ENCODE data around the gene KRTAP10-10. TPM values are rescaled to one million over a fixed set of nuclear protein-coding genes. Genes with fewer than 3 reads are reported as not detected.
"Not testable (repeated sequence)": the region's sequence is repeated elsewhere in the genome, so short reads cannot be mapped to it uniquely, and the experiment has no call there.

Gene KRTAP10-10
- total RNA-seq, 1 experiment from 2014 or later: not detected

DNA sequence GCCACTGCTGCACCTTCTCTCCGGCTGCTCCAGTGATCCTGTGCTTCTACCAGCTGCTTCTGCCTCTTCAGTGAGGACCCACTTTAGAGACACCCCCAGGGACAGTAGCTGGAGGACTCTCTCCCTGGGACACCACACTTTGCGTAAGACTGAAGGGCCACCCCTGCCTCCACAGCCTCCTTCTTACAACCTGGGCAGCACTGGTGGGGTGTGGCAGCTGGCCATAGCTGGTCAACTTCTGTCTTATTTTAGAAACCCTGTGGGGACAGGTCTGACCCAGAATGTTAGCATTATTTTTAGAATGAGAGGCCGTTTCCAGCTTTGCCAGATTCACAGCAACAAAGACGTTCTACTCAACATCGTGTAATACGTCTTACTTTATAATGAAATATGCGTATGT lies 11.4 kb upstream of the KRTAP10-10 start:
- no peak for DNase-seq (ENCODE audit: low read depth in 1 of 2, low spot score in 2 of 2)

DNA sequence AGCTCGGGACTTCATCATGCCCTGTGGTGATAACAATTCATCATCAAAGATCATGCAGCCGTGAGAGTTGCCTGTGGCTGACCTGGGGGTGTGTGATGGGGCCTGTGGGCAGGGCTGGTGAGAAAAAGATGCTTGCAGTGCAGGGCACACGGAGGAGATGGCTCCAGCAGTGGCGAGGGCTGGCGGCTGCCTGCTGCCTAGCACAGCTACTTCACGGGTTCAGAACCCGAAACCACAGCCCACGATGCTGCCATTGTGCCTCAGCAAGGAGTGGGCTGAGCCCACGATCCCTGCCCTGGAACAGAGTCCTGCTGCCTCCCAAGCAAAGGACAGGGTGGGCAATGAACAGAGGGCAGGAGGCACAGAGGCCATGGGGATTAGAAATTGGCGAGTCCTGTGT lies 10.9 kb upstream of the KRTAP10-10 start:
- Histone ChIP-seq H3K27ac (no peak overlapping the region), H3K4me3 (no peak overlapping the region), H3K9me3 (replicated peaks) (peaks cover 7% of the 10 kb centered on the region), H3K27me3 (replicated peaks) (no peaks in the 10 kb centered on the region), H3K36me3 (no peaks in the 10 kb centered on the region), H3K4me1 (replicated peaks) (no peaks in the 10 kb centered on the region)
- DNase-seq (ENCODE audit: low read depth in 1 of 2, low spot score in 2 of 2): no peak

More for the DNA sequence above, 11.4 kb upstream of the KRTAP10-10 start:
- no peaks in the 10 kb centered on the region for H3K36me3 ChIP-seq
- peaks cover 7% of the 10 kb centered on the region for H3K9me3 ChIP-seq (replicated peaks)
- H3K27ac ChIP-seq: no peak overlapping the region
- no peaks in the 10 kb centered on the region for H3K27me3 ChIP-seq (replicated peaks)
- no peaks in the 10 kb centered on the region for H3K4me1 ChIP-seq (replicated peaks)
- no peak overlapping the region for H3K4me3 ChIP-seq

DNA sequence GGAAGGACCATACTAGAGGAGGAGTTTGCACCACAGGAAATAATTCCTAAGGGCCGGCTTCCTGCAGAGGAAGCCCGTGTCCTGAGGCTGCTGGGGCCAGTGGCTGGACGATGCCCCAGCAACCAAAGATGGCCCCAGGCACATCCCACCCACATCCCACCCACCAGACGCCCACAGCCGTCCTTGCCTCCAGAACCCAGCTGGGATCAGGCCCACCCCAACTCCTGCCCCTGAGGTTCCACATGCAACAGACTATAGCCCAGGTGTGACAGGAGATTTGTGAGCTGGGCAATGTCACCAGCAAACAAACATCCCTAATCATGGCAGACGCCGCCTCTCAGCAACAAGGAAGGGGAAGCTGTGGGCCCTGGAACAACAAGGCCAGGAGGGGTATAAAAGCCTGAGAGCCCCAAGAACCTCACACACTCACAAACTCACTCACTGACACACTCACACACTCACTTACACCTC lies 10.4 kb upstream of the KRTAP10-10 start, which contains the start of gene KRTAP10-9:
Gene KRTAP10-9, plus strand, starts transcription at position 421 of the 471 bp plus-strand sequence. CDS start 79 bp downstream, outside the sequence.
- peaks cover 10% of the 10 kb centered on the region for H3K9me3 ChIP-seq (replicated peaks)
- DNase-seq (ENCODE audit: low read depth in 1 of 2, low spot score in 2 of 2): no peak
- no peak within 1 kb of the TSS for H3K27ac ChIP-seq
- H3K4me1 ChIP-seq (replicated peaks): no peaks in the 10 kb centered on the region
- no peaks in the 10 kb centered on the region for H3K36me3 ChIP-seq
- no peaks in the 10 kb centered on the region for H3K27me3 ChIP-seq (replicated peaks)
- no peak within 1 kb of the TSS for H3K4me3 ChIP-seq

DNA sequence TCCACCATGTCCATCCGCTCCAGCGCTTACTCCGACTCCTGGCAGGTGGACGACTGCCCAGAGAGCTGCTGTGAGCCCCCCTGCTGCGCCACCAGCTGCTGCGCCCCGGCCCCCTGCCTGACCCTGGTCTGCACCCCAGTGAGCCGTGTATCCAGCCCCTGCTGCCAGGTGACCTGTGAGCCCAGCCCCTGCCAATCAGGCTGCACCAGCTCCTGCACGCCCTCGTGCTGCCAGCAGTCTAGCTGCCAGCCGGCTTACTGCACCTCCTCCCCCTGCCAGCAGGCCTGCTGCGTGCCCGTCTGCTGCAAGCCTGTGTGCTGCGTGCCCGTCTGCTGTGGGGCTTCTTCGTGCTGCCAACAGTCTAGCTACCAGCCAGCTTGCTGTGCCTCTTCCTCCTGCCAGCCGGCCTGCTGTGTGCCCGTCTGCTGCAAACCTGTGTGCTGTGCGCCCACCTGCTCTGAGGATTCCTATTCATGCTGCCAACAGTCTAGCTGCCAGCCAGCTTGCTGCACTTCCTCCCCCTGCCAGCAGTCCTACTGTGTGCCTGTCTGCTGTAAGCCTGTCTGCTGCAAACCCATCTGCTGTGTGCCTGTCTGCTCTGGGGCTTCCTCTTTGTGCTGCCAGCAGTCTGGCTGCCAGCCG lies 9.9 kb upstream of the KRTAP10-10 start:
- DNase-seq (ENCODE audit: low read depth in 1 of 2, low spot score in 2 of 2); H3K27ac ChIP-seq; H3K4me3 ChIP-seq; H3K4me1 ChIP-seq (replicated peaks); H3K27me3 ChIP-seq (replicated peaks); H3K36me3 ChIP-seq: not testable (repeated sequence)
- H3K9me3 ChIP-seq (replicated peaks): peaks cover 12% of the 10 kb centered on the region

DNA sequence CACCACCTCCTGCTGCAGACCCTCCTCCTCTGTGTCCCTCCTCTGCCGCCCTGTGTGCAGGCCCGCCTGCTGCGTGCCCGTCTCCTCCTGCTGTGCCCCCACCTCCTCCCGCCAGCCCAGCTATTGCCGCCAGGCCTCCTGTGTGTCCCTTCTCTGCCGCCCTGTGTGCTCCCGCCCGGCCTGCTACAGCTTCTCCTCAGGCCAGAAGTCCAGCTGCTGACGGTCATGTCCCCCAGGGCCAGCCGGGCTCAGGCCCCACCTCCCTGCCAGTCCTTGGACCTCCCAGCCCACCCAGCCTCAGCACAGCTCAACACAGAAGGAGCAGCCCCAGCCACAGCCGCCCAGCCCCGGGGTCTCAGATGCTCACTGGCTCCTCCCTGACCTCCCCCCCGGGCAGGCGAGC lies 9.3 kb upstream of the KRTAP10-10 start:
- not testable (repeated sequence) for H3K4me3 ChIP-seq; H3K4me1 ChIP-seq (replicated peaks); H3K36me3 ChIP-seq; H3K27ac ChIP-seq; DNase-seq (ENCODE audit: low read depth in 1 of 2, low spot score in 2 of 2); H3K27me3 ChIP-seq (replicated peaks)
- H3K9me3 ChIP-seq (replicated peaks): peaks cover 12% of the 10 kb centered on the region

DNA sequence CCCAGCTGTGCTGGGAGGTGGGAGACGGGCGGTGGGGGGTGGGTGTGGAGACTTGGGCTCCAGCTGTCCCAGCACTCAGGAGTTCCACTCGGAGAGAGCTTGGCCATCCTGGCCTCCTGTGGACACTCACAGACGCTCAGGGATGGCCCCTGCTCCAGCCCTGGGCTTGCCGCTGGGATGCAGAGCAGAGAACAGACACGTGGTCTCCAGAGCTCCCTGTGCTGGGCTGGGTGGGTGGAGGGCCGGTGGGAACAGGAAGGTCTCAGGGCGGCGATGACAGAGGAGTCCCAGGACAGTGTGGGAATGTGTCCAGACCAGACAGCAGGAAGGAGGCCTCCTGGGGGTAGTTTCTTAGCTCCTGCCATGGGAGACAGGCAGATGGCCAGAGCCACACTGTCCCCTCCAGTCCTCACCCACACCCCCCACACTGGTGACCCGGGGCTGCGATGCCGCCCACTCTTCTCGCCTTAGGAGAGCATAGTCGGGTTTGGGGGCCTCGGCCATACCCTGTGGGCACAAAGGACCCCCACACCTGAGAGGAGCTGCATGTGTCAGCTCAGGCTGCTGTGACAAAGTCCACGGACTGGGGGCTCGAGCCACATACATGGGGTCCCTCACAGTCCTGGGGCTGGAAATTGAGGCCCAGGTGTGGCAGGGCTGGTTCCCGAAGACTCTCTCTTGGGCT lies 8.3 kb upstream of the KRTAP10-10 start:
- Histone ChIP-seq H3K4me3 (no peak overlapping the region), H3K9me3 (replicated peaks) (peaks cover 12% of the 10 kb centered on the region), H3K27ac (no peak overlapping the region), H3K4me1 (replicated peaks) (no peaks in the 10 kb centered on the region), H3K27me3 (replicated peaks) (no peaks in the 10 kb centered on the region), H3K36me3 (no peaks in the 10 kb centered on the region)
- DNase-seq (ENCODE audit: low read depth in 1 of 2, low spot score in 2 of 2): no peak

DNA sequence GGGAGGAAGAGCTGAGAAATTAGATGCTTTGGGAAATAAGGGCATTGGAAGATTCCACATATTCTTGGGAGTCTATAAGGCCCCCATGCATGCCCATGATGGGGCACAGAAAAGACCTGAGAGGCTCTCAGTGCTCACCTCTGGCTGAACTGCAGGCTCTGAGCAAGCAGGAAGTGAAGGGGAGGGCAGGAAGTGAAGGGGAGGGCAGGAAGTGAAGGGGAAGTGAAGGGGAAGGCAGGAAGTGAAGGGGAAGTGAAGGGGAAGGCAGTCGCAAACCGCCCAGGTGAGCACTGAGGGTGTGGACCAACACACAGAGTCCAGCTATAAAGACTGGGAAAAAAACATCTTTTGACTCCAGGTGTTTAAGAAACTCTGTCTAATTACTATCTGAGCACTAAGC lies 6.7 kb upstream of the KRTAP10-10 start:
- H3K4me1 ChIP-seq (replicated peaks): no peaks in the 10 kb centered on the region
- no peak for DNase-seq (ENCODE audit: low read depth in 1 of 2, low spot score in 2 of 2)
- H3K27ac ChIP-seq: no peak overlapping the region
- no peaks in the 10 kb centered on the region for H3K36me3 ChIP-seq
- H3K4me3 ChIP-seq: no peak overlapping the region
- no peaks in the 10 kb centered on the region for H3K27me3 ChIP-seq (replicated peaks)
- H3K9me3 ChIP-seq (replicated peaks): peaks cover 5% of the 10 kb centered on the region

DNA sequence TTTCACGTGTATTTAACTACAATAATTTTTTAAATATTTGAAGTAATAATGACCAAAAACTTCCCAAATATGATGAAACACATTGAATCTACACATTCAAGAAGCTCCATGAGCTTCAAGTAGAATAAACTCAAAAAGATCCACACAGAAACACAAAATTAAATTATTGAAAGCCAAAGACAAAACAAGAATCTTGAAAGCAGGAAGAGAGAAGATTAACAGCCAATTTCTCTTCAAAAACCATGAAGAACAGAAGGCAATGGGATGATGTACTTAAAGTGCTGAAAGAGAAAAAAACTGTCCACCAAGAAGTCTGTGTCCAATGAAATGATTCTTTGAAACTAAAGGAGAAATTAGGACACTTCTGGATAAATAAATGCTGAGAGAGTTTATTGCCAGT lies 5.1 kb upstream of the KRTAP10-10 start:
- DNase-seq (ENCODE audit: low read depth in 1 of 2, low spot score in 2 of 2): no peak
- Histone ChIP-seq H3K36me3 (no peaks in the 10 kb centered on the region), H3K27me3 (replicated peaks) (no peaks in the 10 kb centered on the region), H3K4me3 (no peak overlapping the region), H3K27ac (no peak overlapping the region), H3K9me3 (replicated peaks) (peaks cover 5% of the 10 kb centered on the region), H3K4me1 (replicated peaks) (no peaks in the 10 kb centered on the region)

DNA sequence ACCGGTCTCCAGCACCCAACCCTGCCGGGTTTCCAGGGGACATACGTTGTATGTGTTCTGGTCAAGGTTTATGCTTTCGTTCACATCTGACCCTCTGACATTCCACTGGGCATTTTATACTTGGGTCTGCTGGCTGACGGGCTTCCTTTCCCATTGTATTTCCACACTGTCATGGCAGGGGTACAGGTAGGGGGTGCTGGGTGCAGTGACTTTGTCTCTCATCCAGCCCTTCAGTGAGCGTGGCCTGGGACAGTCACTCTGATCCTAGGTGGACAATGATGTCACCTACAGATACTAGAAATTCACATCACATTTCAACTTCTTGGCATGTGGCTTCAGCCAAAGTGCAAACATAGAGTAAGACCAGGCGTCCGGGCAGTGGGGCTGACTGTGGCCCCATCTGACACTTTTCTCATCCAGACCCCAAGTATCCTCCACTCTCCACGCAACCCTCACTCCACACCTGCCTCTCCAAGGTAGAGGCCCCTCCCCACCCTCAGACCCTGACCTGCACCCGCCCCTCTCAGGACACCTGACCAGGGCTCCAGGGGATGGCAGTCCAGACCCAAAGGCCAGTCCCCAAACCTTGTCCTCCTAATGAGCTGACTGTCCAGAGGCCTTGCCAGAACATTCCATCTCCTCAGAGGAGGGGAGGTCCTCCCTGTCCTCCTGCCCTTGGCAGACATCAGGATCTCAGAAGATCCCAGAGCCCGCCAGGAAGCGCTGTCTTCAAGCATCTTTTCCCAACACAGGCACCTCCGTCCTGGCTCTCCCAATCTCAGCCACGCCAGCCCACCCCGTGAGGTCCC lies 743 bp upstream of the KRTAP10-10 start:
- DNase-seq (ENCODE audit: low read depth in 1 of 2, low spot score in 2 of 2): peak in 1 of 2 experiments; percentile 37
- no peak overlapping the region for H3K27ac ChIP-seq
- no peaks in the 10 kb centered on the region for H3K4me1 ChIP-seq (replicated peaks)
- H3K27me3 ChIP-seq (replicated peaks): no peaks in the 10 kb centered on the region
- no peaks in the 10 kb centered on the region for H3K36me3 ChIP-seq
- H3K4me3 ChIP-seq: no peak overlapping the region
- H3K9me3 ChIP-seq (replicated peaks): peaks cover 5% of the 10 kb centered on the region

DNA sequence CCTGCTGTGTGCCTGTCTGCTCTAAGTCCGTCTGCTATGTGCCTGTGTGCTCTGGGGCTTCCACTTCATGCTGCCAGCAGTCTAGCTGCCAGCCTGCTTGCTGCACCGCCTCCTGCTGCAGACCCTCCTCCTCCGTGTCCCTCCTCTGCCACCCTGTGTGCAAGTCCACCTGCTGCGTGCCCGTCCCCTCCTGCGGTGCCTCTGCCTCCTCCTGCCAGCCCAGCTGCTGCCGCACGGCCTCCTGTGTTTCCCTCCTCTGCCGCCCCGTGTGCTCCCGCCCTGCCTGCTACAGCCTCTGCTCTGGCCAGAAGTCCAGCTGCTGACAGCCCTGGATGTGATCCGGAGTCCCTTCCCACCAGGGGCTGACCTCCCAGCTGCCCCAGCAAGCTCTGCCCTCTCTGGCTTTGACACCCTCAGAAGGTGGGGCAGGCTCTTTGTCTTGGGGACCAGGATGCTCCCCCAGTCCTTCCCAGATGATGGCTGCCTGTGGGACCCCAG lies 744 bp downstream of the KRTAP10-10 start:
- not testable (repeated sequence) for H3K4me1 ChIP-seq (replicated peaks); H3K9me3 ChIP-seq (replicated peaks); H3K27ac ChIP-seq; DNase-seq (ENCODE audit: low read depth in 1 of 2, low spot score in 2 of 2); H3K4me3 ChIP-seq; H3K27me3 ChIP-seq (replicated peaks); H3K36me3 ChIP-seq

DNA sequence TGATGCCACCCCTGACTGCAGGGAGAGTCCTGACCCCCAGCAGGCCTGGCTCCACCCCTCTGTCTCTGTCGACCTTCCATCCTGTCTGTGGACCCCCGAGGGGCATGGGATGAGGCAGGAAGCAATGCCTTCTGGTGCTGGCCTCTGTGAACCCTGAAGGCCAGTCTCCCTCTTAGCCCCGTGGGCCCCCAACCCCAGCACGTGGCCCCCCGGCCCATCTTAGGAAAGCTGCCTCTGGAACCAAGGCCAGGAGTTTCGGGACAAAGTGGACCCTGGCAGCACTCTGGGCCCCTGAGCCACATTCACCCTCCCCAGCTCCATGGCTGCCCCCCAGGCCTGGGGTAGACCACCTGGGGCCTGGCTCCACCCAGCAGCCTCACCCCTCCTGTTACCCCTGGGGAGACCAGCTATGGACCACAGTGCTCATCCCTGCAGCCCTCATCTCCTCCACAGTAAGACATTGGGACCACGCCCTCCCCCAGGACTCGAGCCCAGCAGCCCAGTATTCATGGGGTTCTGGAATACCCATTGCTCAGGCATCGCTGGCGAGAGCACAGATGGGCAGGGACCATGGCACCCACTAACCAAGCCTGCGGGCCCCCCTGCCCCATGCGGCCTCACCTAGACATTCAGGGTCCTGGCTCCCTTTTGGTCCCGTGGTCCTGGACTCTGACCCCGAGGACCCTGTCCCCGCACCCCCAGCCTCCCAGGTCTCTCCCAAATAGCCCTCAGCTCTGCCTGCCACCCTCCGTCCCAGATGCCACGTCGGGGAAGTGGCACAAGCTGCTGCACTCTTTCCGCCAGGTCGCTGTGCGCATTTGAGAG lies 1.6 kb downstream of the KRTAP10-10 start:
- not testable (repeated sequence) for H3K9me3 ChIP-seq (replicated peaks); H3K4me3 ChIP-seq; H3K27ac ChIP-seq

DNA sequence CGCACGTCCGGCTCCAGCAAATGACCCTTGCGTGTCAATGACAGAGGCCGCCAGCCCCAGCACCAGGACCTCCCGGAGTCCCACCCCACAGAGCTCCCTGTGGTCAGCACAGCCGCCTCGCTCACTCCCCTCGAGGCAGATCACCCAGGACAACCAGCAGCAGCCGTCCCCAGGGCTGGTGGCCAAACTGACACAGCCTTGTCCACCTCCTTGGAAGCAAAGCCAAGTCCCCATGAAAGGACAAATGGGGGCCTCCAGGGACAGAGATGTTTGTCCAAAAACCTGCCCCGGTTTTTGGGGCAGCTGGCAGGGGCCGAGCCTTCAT lies 2.1 kb downstream of the KRTAP10-10 start:
- H3K4me3 ChIP-seq: no peak overlapping the region
- H3K36me3 ChIP-seq: no peaks in the 10 kb centered on the region
- no peak for DNase-seq (ENCODE audit: low read depth in 1 of 2, low spot score in 2 of 2)
- no peaks in the 10 kb centered on the region for H3K9me3 ChIP-seq (replicated peaks)
- no peaks in the 10 kb centered on the region for H3K27me3 ChIP-seq (replicated peaks)
- H3K27ac ChIP-seq: no peak overlapping the region
- no peaks in the 10 kb centered on the region for H3K4me1 ChIP-seq (replicated peaks)

More for the DNA sequence above, 1.6 kb downstream of the KRTAP10-10 start:
- H3K27me3 ChIP-seq (replicated peaks); DNase-seq (ENCODE audit: low read depth in 1 of 2, low spot score in 2 of 2); H3K36me3 ChIP-seq; H3K4me1 ChIP-seq (replicated peaks): not testable (repeated sequence)

DNA sequence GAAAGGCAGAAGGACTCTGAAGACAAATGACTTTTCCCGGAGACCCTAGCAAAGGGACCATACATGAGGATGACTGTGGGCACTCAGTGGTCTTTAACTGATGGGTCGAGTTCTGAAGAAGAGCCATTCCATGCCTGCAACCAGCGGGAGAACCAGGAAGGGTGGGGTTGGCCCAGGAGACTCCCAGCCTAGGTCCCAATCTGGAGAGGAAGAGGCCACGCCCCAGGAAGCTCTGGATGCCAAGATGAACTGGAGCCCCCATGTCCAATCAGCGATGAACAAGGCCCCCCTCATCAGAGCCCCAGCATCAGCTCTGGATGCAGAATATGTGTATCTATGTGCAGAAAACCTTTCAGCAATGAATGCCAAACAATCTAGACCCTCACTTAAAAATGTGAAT lies 3.6 kb downstream of the KRTAP10-10 start:
- Histone ChIP-seq H3K9me3 (replicated peaks) (no peaks in the 10 kb centered on the region), H3K27ac (no peak overlapping the region), H3K36me3 (no peaks in the 10 kb centered on the region), H3K4me3 (no peak overlapping the region), H3K27me3 (replicated peaks) (no peaks in the 10 kb centered on the region), H3K4me1 (replicated peaks) (no peaks in the 10 kb centered on the region)
- no peak for DNase-seq (ENCODE audit: low read depth in 1 of 2, low spot score in 2 of 2)
